Psoas muscle (tissue), 8 donors: Measurements from ENCODE around the gene SELENOI. TPM values are rescaled to one million over a fixed set of nuclear protein-coding genes. Genes with fewer than 3 reads are reported as not detected.

Source experiments
- ATAC-seq, 4 donors: fragments of 200-7000 bp; cut with Tn5 transposase; one replicate each; pipeline ENCODE4 v1.9.1; 2020; ENCODE audit warnings: moderate library complexity in 3 of 4, mild to moderate bottlenecking in 2 of 4
- DNase-seq, 2 donors: peaks; one replicate each; pipeline ENCODE4 v3.0.0-alpha.2; 2020
- H3K27ac ChIP-seq: fragments of 200-600 bp; one replicate; pipeline ENCODE4 v1.8.0; 2022
- H3K27me3 ChIP-seq, 3 donors: fragments of 200-600 bp in 1 of 3; one replicate each; pipeline versions ENCODE4 v1.6.1 to v1.8.0; 2013 to 2022; ENCODE audit warnings: low read length in 2 of 3, mild to moderate bottlenecking in 2 of 3, moderate library complexity in 1 of 3; ENCODE audit not compliant: insufficient read depth in 3 of 3
- H3K36me3 ChIP-seq, 2 donors: fragments of 200-600 bp in 1 of 2; one replicate each; pipeline versions ENCODE4 v1.6.1 to v1.8.0; 2013 to 2022; ENCODE audit warnings: low read depth in 1 of 2, mild to moderate bottlenecking in 1 of 2, moderate library complexity in 1 of 2; ENCODE audit not compliant: insufficient read depth in 1 of 2
- H3K4me1 ChIP-seq: fragments of 200-600 bp; one replicate; pipeline ENCODE4 v1.8.0; 2022
- H3K4me3 ChIP-seq: fragments of 200-600 bp; one replicate; pipeline ENCODE4 v1.8.0; 2022; ENCODE audit warnings: mild to moderate bottlenecking
- H3K9me3 ChIP-seq: fragments of 200-600 bp; one replicate; pipeline ENCODE4 v1.8.0; 2022
- WGBS, 3 donors: extraction: QIAGEN DNeasy Blood & Tissue Kit; methylation state at CpG; one replicate each; pipeline versions ENCODE4 v1.1.6 to v1.1.7; 2013; 5-methylcytosine and 5-hydroxymethylcytosine counted together
- intact Hi-C, 2 donors: fragments of 100-400 bp; cut with DNase I; formaldehyde crosslinking; loops; one replicate each; pipeline versions ENCODE4 v1.11.0 to v1.14.2; 2022
- polyA plus RNA-seq, 3 donors: library from polyadenylated mRNA; stranded (reverse); fragments of 200-250 nt; gene quantifications; one replicate each; pipeline ENCODE4 v1.2.3, GENCODE V29; 2013
- total RNA-seq, 4 donors: library from RNA; stranded (reverse); fragmentation: NEBNext Ultra II Directional in 2 of 4; extraction: Animal tissue kit (Norgen Biotek cat#: 25700) in 2 of 4; gene quantifications; one replicate each; pipeline versions ENCODE4 v1.2.1 to v1.2.4, GENCODE V29; 2021 to 2023
- TF ChIP-seq, protein P1 (sequence below): fragments of 200-600 bp; IDR thresholded peaks from one replicate; pipeline ENCODE4 v1.8.0; 2022; ENCODE audit warnings: antibody characterized with exemption
- donor health status: healthy with polysubstance abuse.
- donor health status: DM: no; HTN: no; CAD: no; lungs with moderate emphysema.
- donor health status: Bipolar disorder and iron deficiency.
- donor health status: healthy.
- donor health status: DM: yes; HTN: yes; CAD: no.
- donor health status: DM: no; HTN: no; CAD: no.
- donor health status: DM: no; HTN: no; CAD: no.
- donor health status: DM: yes; HTN: yes; CAD: no.

The SELENOI gene
- total and polyA plus RNA-seq, 7 donors, result 3.7 to 40.5 (median 15.7) TPM

- WGBS, 3 donors, result 96 to 100% (median 97%) methylated on average over 1 of the region's 1 CpG
- H3K4me3 ChIP-seq, result no peak overlapping the region
- no peaks in the 10 kb centered on the region for H3K4me1 ChIP-seq
- TF ChIP-seq, protein P1, sequence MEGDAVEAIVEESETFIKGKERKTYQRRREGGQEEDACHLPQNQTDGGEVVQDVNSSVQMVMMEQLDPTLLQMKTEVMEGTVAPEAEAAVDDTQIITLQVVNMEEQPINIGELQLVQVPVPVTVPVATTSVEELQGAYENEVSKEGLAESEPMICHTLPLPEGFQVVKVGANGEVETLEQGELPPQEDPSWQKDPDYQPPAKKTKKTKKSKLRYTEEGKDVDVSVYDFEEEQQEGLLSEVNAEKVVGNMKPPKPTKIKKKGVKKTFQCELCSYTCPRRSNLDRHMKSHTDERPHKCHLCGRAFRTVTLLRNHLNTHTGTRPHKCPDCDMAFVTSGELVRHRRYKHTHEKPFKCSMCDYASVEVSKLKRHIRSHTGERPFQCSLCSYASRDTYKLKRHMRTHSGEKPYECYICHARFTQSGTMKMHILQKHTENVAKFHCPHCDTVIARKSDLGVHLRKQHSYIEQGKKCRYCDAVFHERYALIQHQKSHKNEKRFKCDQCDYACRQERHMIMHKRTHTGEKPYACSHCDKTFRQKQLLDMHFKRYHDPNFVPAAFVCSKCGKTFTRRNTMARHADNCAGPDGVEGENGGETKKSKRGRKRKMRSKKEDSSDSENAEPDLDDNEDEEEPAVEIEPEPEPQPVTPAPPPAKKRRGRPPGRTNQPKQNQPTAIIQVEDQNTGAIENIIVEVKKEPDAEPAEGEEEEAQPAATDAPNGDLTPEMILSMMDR, result no peak
- peaks cover 0 to 85% of the 10 kb centered on the region in 2 donors for H3K36me3 ChIP-seq
- no peak for DNase-seq
- no peak for ATAC-seq
- intact Hi-C loops, result loop anchor here in 1 of 2 donors (2.0 kb wide), 1 partner anchor 68 kb away; no protein-coding TSS in a partner anchor
- no peak overlapping the region for H3K27ac ChIP-seq
- H3K9me3 ChIP-seq, result no peaks in the 10 kb centered on the region
- no peaks in the 10 kb centered on the region for H3K27me3 ChIP-seq
Measured at GRCh38 chr2:26376799-26377198, 30.9 kb downstream of the SELENOI start.

DNA sequence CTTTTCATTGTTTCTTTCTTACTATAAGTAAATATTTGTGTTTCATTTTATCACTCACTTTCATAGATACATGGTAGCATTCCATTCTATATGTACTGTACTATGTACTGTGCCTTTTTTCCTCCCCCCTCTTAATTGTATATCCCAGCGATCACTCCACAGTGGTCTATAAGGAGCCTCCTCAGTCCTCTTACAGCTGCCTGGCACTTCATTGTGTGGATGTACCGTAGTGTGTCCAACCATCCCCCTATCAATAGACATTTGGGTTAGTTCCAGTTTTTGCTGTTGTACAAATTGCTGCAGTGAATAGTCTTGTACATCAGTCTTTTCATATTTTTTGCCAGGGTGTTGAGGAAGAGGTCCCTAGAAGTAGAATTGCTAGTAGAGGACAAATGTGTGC lies 34.3 kb downstream of the SELENOI start:
- ATAC-seq (no peak), DNase-seq (no peak)
- Histone ChIP-seq H3K9me3 (no peaks in the 10 kb centered on the region), H3K4me3 (no peak overlapping the region), H3K27ac (no peak overlapping the region), H3K27me3 (no peaks in the 10 kb centered on the region), H3K4me1 (no peaks in the 10 kb centered on the region), H3K36me3 (peaks cover 0 to 78% of the 10 kb centered on the region in 2 donors)
- TF ChIP-seq, protein P1, result no peak
- 81 to 88% (median 83%) methylated on average over 2 of the region's 2 CpGs for WGBS, 3 donors
- intact Hi-C loops, result no loop called here

- ATAC-seq (no peak), DNase-seq (no peak)
- no peak overlapping the region for H3K27ac ChIP-seq
- H3K36me3 ChIP-seq, result peaks cover 0 to 81% of the 10 kb centered on the region in 2 donors
- H3K9me3 ChIP-seq, result no peaks in the 10 kb centered on the region
- no peak overlapping the region for H3K4me3 ChIP-seq
- TF ChIP-seq, protein P1, result no peak
- H3K4me1 ChIP-seq, result no peaks in the 10 kb centered on the region
- 83 to 92% (median 84%) methylated on average over 3 of the region's 3 CpGs for WGBS, 3 donors
- H3K27me3 ChIP-seq, result no peaks in the 10 kb centered on the region
- intact Hi-C loops, result no loop called here
Measured at GRCh38 chr2:26382564-26382963, 36.6 kb downstream of the SELENOI start.

DNA sequence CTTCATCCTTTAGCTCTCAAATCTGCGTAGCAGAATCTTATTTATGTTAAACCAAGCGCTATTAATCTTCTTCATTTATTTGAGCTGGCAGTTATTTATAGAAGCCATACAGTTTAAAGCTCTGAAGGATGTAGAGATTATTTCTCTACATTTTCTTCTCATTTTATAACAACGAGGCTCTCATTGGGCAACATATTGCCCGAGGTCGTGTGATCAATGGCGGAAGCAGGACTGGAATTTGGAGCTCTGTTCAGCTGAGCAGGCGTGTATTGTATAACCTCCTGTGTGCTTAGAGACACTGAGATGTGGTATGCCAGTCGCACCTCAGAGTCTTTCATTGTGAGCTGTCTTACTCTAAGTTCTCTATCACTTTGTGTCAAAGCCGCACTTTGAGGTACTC lies 38.2 kb downstream of the SELENOI start:
- WGBS, 3 donors, result 94 to 97% (median 94%) methylated on average over 9 of the region's 9 CpGs
- Histone ChIP-seq H3K27me3 (no peaks in the 10 kb centered on the region), H3K27ac (no peak overlapping the region), H3K36me3 (peaks cover 0 to 80% of the 10 kb centered on the region in 2 donors), H3K9me3 (no peaks in the 10 kb centered on the region), H3K4me1 (no peaks in the 10 kb centered on the region), H3K4me3 (no peak overlapping the region)
- TF ChIP-seq, protein P1, result no peak
- no peak for ATAC-seq
- no peak for DNase-seq
- intact Hi-C loops, result no loop called here

GRCh38 chr2:26384597-26384996 lies 38.7 kb downstream of the SELENOI start:
- TF ChIP-seq, protein P1, result no peak
- Histone ChIP-seq H3K9me3 (no peaks in the 10 kb centered on the region), H3K27me3 (no peaks in the 10 kb centered on the region), H3K4me1 (no peaks in the 10 kb centered on the region), H3K36me3 (peaks cover under 1 to 80% of the 10 kb centered on the region in 2 donors), H3K27ac (no peak overlapping the region), H3K4me3 (no peak overlapping the region)
- intact Hi-C loops, result no loop called here
- ATAC-seq (no peak), DNase-seq (no peak)
